SU-DHL-6 (cell line): ENCODE results near the gene HS6ST2.

ENCODE experiments used
- H2AFZ ChIP-seq: fragments of 200-600 bp; sonication (generic); 2 replicates; pipeline ENCODE4 v1.6.1; 2014; ENCODE audit warnings: low read depth, mild to moderate bottlenecking, moderate library complexity, mixed read lengths, antibody characterized with exemption, low read length; ENCODE audit not compliant: severe bottlenecking
- H3F3A ChIP-seq: fragments of 200-600 bp; shearing (Covaris generic); 2 replicates; pipeline ENCODE4 v1.6.0; 2016; ENCODE audit warnings: antibody characterized with exemption, mild to moderate bottlenecking; ENCODE audit not compliant: insufficient read depth
- H3K27ac ChIP-seq: fragments of 200-600 bp; sonication (generic); 2 replicates; pipeline ENCODE4 v1.5.1; 2016; ENCODE audit warnings: low read depth, mild to moderate bottlenecking, low read length, moderate library complexity, mixed read lengths
- H3K27me3 ChIP-seq: fragments of 200-600 bp; sonication (generic), shearing (Covaris generic); 2 replicates; pipeline ENCODE4 v1.6.0; 2014; ENCODE audit warnings: mild to moderate bottlenecking, low read length
- H3K36me3 ChIP-seq: fragments of 200-600 bp; sonication (generic); 2 replicates; pipeline ENCODE4 v1.6.1; 2014; ENCODE audit warnings: mild to moderate bottlenecking, low read length, mixed read lengths
- H3K4me2 ChIP-seq: fragments of 300-600, 200-600 bp; shearing (Covaris generic), sonication (generic); 2 replicates; pipeline ENCODE4 v1.6.0; 2014; ENCODE audit warnings: low read length, low read depth, mild to moderate bottlenecking; ENCODE audit not compliant: poor library complexity, severe bottlenecking
- H3K4me3 ChIP-seq: fragments of 200-600 bp; sonication (generic); 2 replicates; pipeline ENCODE4 v1.5.1; 2014; ENCODE audit warnings: antibody characterized with exemption, low read length, mild to moderate bottlenecking, mixed read lengths; ENCODE audit not compliant: insufficient read depth, poor library complexity, severe bottlenecking
- H3K79me2 ChIP-seq: fragments of 200-600 bp; sonication (generic); 2 replicates; pipeline ENCODE4 v1.6.1; 2014; ENCODE audit warnings: mild to moderate bottlenecking, low read length, moderate library complexity; ENCODE audit not compliant: insufficient read depth
- H3K9ac ChIP-seq: fragments of 200-600 bp; sonication (generic); 2 replicates; pipeline ENCODE4 v1.7.0; 2014; ENCODE audit warnings: mild to moderate bottlenecking, low read length
- H3K9me2 ChIP-seq: fragments of 200-600 bp; sonication (generic); replicated peaks from 2 replicates; pipeline ENCODE4 v1.6.1; 2014; ENCODE audit warnings: low read length; ENCODE audit not compliant: insufficient read depth
- H3K9me3 ChIP-seq: fragments of 200-600 bp; sonication (generic); 2 replicates; pipeline ENCODE4 v1.6.1; 2014; ENCODE audit warnings: low read length, mixed read lengths; ENCODE audit not compliant: insufficient read depth
- H4K20me1 ChIP-seq: fragments of 200-600 bp; sonication (generic); 2 replicates; pipeline ENCODE4 v1.6.1; 2014; ENCODE audit warnings: low read depth, mild to moderate bottlenecking, antibody characterized with exemption, low read length, moderate library complexity, mixed read lengths
- CTCF ChIP-seq: fragments of 200-600 bp; sonication (generic); IDR thresholded peaks from one replicate; pipeline ENCODE4 v1.5.1; 2017; ENCODE audit warnings: antibody characterized with exemption, mild to moderate bottlenecking, low read length, moderate library complexity; ENCODE audit not compliant: insufficient read depth, poor library complexity, severe bottlenecking
- EZH2phosphoT487 ChIP-seq: fragments of 200-600 bp; sonication (generic), shearing (Covaris generic); conservative IDR thresholded peaks from 2 replicates; pipeline ENCODE4 v1.6.1; 2018; ENCODE audit warnings: mild to moderate bottlenecking, antibody characterized with exemption, low read length, moderate library complexity, mixed read lengths

The HS6ST2 gene

GRCh38 chrX:132875650-132876522 lies 82.5 kb downstream of the HS6ST2 start:
- H3K4me2 ChIP-seq, result no peak overlapping the region
- H3K9me3 ChIP-seq, result no peaks in the 10 kb centered on the region
- no peak overlapping the region for H2AFZ ChIP-seq
- H3K27ac ChIP-seq, result no peak overlapping the region
- no peak overlapping the region for H3K9ac ChIP-seq
- no peaks in the 10 kb centered on the region for H3K36me3 ChIP-seq
- H3K79me2 ChIP-seq, result no peaks in the 10 kb centered on the region
- no peaks in the 10 kb centered on the region for H4K20me1 ChIP-seq
- no peaks in the 10 kb centered on the region for H3K9me2 ChIP-seq
- no peaks in the 10 kb centered on the region for H3K27me3 ChIP-seq
- H3F3A ChIP-seq, result no peaks in the 10 kb centered on the region
- H3K4me3 ChIP-seq, result no peak overlapping the region
- TF ChIP-seq EZH2phosphoT487, result no peak
- TF ChIP-seq CTCF, result no peak

GRCh38 chrX:132862562-132862961 lies 95.9 kb downstream of the HS6ST2 start:
- no peaks in the 10 kb centered on the region for H3K27me3 ChIP-seq

GRCh38 chrX:132861076-132861475 lies 97.4 kb downstream of the HS6ST2 start:
- Histone ChIP-seq H3K27me3 (no peaks in the 10 kb centered on the region), H3K9me3 (no peaks in the 10 kb centered on the region), H3K4me2 (no peak overlapping the region), H3K36me3 (no peaks in the 10 kb centered on the region), H3K9me2 (no peaks in the 10 kb centered on the region), H3K27ac (no peak overlapping the region), H4K20me1 (no peaks in the 10 kb centered on the region), H3K4me3 (no peak overlapping the region), H2AFZ (no peak overlapping the region), H3F3A (no peaks in the 10 kb centered on the region), H3K79me2 (no peaks in the 10 kb centered on the region), H3K9ac (no peak overlapping the region)
- TF ChIP-seq CTCF, result no peak
- no peak for TF ChIP-seq EZH2phosphoT487

More at GRCh38 chrX:132862562-132862961, 95.9 kb downstream of the HS6ST2 start:
- Histone ChIP-seq H4K20me1 (no peaks in the 10 kb centered on the region), H3K9ac (no peak overlapping the region), H3K4me3 (no peak overlapping the region), H3F3A (no peaks in the 10 kb centered on the region), H2AFZ (no peak overlapping the region), H3K4me2 (no peak overlapping the region), H3K9me2 (no peaks in the 10 kb centered on the region), H3K79me2 (no peaks in the 10 kb centered on the region), H3K27ac (no peak overlapping the region), H3K9me3 (no peaks in the 10 kb centered on the region), H3K36me3 (no peaks in the 10 kb centered on the region)
- TF ChIP-seq CTCF, result no peak
- no peak for TF ChIP-seq EZH2phosphoT487
